Left lung (tissue), 10 donors: ENCODE measurements around the gene TLE2. TPM values are rescaled to one million over a fixed set of nuclear protein-coding genes. Genes with fewer than 3 reads are reported as not detected.
"Not testable (repeated sequence)": the region's sequence is repeated elsewhere in the genome, so short reads cannot be mapped to it uniquely, and the experiment has no call there.

Experiments
- ATAC-seq: fragments of 200-7000 bp; cut with Tn5 transposase; one replicate; pipeline ENCODE4 v1.9.1; 2020; ENCODE audit warnings: moderate library complexity
- DNase-seq, 4 donors: peaks; one replicate each; pipeline ENCODE4 v3.0.0-alpha.2; 2013 to 2020
- H3K27ac ChIP-seq, 2 donors: fragments of 200-600 bp; sonication (generic) in 1 of 2; one replicate each; pipeline versions ENCODE4 v1.5.0 to v1.8.0; 2020 to 2021
- H3K27me3 ChIP-seq, 2 donors: fragments of 200-600 bp; sonication (generic) in 1 of 2; one replicate each; pipeline versions ENCODE4 v1.5.0 to v1.8.0; 2020 to 2021
- H3K36me3 ChIP-seq, 2 donors: fragments of 200-600 bp; sonication (generic) in 1 of 2; one replicate each; pipeline versions ENCODE4 v1.5.0 to v1.8.0; 2020 to 2021
- H3K4me1 ChIP-seq, 2 donors: fragments of 200-600 bp; one replicate each; pipeline ENCODE4 v1.8.0; 2021
- H3K4me3 ChIP-seq, 2 donors: fragments of 200-600 bp; sonication (generic) in 1 of 2; one replicate each; pipeline versions ENCODE4 v1.5.0 to v1.8.0; 2020 to 2021; ENCODE audit warnings: mild to moderate bottlenecking in 1 of 2
- H3K9me3 ChIP-seq, 2 donors: fragments of 200-600 bp; sonication (generic) in 1 of 2; one replicate each; pipeline versions ENCODE4 v1.5.0 to v1.8.0; 2020 to 2021
- CTCF ChIP-seq, 2 donors: fragments of 200-600 bp; sonication (generic) in 1 of 2; IDR thresholded peaks; one replicate each; pipeline versions ENCODE4 v1.5.0 to v1.8.0; 2021; ENCODE audit warnings: antibody characterized with exemption in 2 of 2
- intact Hi-C, 2 donors: fragments of 100-400 bp; cut with DNase I; formaldehyde crosslinking; loops; one replicate each; pipeline versions ENCODE4 v1.11.2 to v1.14.2; 2022
- polyA plus RNA-seq, 6 donors: library from polyadenylated mRNA; unstranded; fragments of 120-200 nt; gene quantifications; one replicate each; pipeline ENCODE4 v1.2.1, GENCODE V29; 2013; ENCODE audit not compliant: insufficient read length in 6 of 6
- total RNA-seq, 2 donors: library from RNA; stranded (reverse); fragmentation: NEBNext Ultra II Directional; extraction: Animal tissue kit (Norgen Biotek cat#: 25700); gene quantifications; one replicate each; pipeline ENCODE4 v1.2.1, GENCODE V29; 2021
- donor health status: DM: no; HTN: yes; CAD: no.
- donor health status: DM: no; HTN: no; CAD: no.

The TLE2 gene
- total and polyA plus RNA-seq, 8 donors = 35.2 to 244 (median 159) TPM

- Histone ChIP-seq H3K27ac (no peak overlapping the region), H3K9me3 (no peaks in the 10 kb centered on the region), H3K27me3 (peaks cover 0 to 29% of the 10 kb centered on the region in 2 donors), H3K36me3 (no peaks in the 10 kb centered on the region), H3K4me1 (peaks cover 0 to 7% of the 10 kb centered on the region in 2 donors), H3K4me3 (no peak overlapping the region)
- DNase-seq (peak in 2 of 4 donors; percentile 76 to 90), ATAC-seq (no peak)
- intact Hi-C loops = no loop called here
- TF ChIP-seq CTCF (IDR thresholded peaks at IDR 0.05) = no peak
These were observed 12.9 kb upstream of the TLE2 start for GRCh38 chr19:3041761-3042620.

GRCh38 chr19:3041327-3041726 lies 12.2 kb upstream of the TLE2 start:
- no peak for DNase-seq
- Histone ChIP-seq H3K4me1 (peaks cover 0 to 14% of the 10 kb centered on the region in 2 donors), H3K36me3 (no peaks in the 10 kb centered on the region), H3K9me3 (no peaks in the 10 kb centered on the region), H3K27ac (no peak overlapping the region), H3K4me3 (no peak overlapping the region), H3K27me3 (peaks cover 0 to 24% of the 10 kb centered on the region in 2 donors)
- no peak for TF ChIP-seq CTCF (IDR thresholded peaks at IDR 0.05)
- intact Hi-C loops = no loop called here
- ATAC-seq = no peak

- H3K36me3 ChIP-seq = no peaks in the 10 kb centered on the region
- no peak for TF ChIP-seq CTCF (IDR thresholded peaks at IDR 0.05)
- intact Hi-C loops = no loop called here
- peaks cover 5 to 23% of the 10 kb centered on the region in 2 donors for H3K4me1 ChIP-seq
- H3K9me3 ChIP-seq = no peaks in the 10 kb centered on the region
- H3K27me3 ChIP-seq = peaks cover 0 to 19% of the 10 kb centered on the region in 2 donors
- DNase-seq (no peak), ATAC-seq (no peak)
- no peak overlapping the region for H3K27ac ChIP-seq
- H3K4me3 ChIP-seq = no peak overlapping the region
These were observed 10.6 kb upstream of the TLE2 start for GRCh38 chr19:3039641-3040077.

- Histone ChIP-seq H3K4me3 (no peak overlapping the region), H3K36me3 (no peaks in the 10 kb centered on the region), H3K27me3 (peaks cover 0 to 19% of the 10 kb centered on the region in 2 donors), H3K4me1 (peaks cover 8 to 27% of the 10 kb centered on the region in 2 donors), H3K27ac (no peak overlapping the region), H3K9me3 (no peaks in the 10 kb centered on the region)
- intact Hi-C loops = no loop called here
- ATAC-seq = no peak
- no peak for DNase-seq
- TF ChIP-seq CTCF (IDR thresholded peaks at IDR 0.05) = no peak
These were observed 10.0 kb upstream of the TLE2 start for GRCh38 chr19:3039125-3039524.

GRCh38 chr19:3038214-3038613 lies 9.1 kb upstream of the TLE2 start:
- no peaks in the 10 kb centered on the region for H3K36me3 ChIP-seq
- DNase-seq (no peak), ATAC-seq (no peak)
- TF ChIP-seq CTCF (IDR thresholded peaks at IDR 0.05) = no peak
- peaks cover 0 to 18% of the 10 kb centered on the region in 2 donors for H3K27me3 ChIP-seq
- no peaks in the 10 kb centered on the region for H3K9me3 ChIP-seq
- intact Hi-C loops = no loop called here
- H3K4me3 ChIP-seq = no peak overlapping the region
- peaks cover 8 to 27% of the 10 kb centered on the region in 2 donors for H3K4me1 ChIP-seq
- no peak overlapping the region for H3K27ac ChIP-seq

GRCh38 chr19:3036977-3037544 lies 8.0 kb upstream of the TLE2 start:
- Histone ChIP-seq H3K27me3 (peaks cover 0 to 17% of the 10 kb centered on the region in 2 donors), H3K27ac (peak overlapping the region; percentile 90), H3K4me1 (peaks cover 8 to 21% of the 10 kb centered on the region in 2 donors), H3K4me3 (peak overlapping the region; percentile 50 to 51)
- H3K36me3 ChIP-seq, H3K9me3 ChIP-seq, intact Hi-C loops, ATAC-seq, DNase-seq: not testable (repeated sequence)
